ENCODE data around the gene KHDC3L. TPM values are rescaled to one million over a fixed set of nuclear protein-coding genes. Genes with fewer than 3 reads are reported as not detected.

The KHDC3L gene
- total RNA-seq, 1 experiment from 2014 or later, result not detected

DNA sequence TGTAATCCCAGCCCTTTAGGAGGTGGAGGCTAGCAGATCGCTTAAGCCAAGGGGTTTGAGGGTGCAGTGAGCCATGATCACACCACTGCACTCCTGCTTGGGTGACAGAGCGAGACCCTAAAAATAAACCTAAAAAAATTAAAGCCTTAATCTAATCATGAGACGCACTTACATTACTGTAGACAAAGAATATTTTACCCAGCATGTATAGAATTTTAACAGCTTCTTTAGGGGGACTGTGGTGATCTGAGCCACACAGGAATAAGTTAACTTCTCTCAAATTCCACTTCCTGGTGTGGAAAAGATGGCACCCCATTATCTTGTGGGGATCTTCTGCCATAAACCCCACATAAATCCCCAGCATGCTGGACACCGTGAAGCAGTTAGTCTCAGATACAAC is 9.5 kb downstream of the KHDC3L start:
- no peak for TF ChIP-seq CTCF (conservative IDR thresholded peaks at IDR 0.05; ENCODE audit: low read depth, low read length)
- no peak for TF ChIP-seq EZH2phosphoT487 (IDR thresholded peaks at IDR 0.05; ENCODE audit: borderline replicate concordance, low read length)
- TF ChIP-seq EZH2 (IDR thresholded peaks at IDR 0.05; ENCODE audit: low read length, unreplicated experiment), result no peak
- no peak overlapping the region for H3K9ac ChIP-seq (ENCODE audit: low read length)
- H4K20me1 ChIP-seq (ENCODE audit: low read length), result no peaks in the 10 kb centered on the region
- H3K4me1 ChIP-seq (ENCODE audit: insufficient read depth, low read length), result no peaks in the 10 kb centered on the region
- no peak overlapping the region for H3K4me3 ChIP-seq (ENCODE audit: low read length)
- H3K36me3 ChIP-seq (ENCODE audit: low read depth, low read length), result no peaks in the 10 kb centered on the region
- no peaks in the 10 kb centered on the region for H3K9me3 ChIP-seq (ENCODE audit: low read length)
- no TSS peak for BruUV-seq (replicated peaks)
- no peak overlapping the region for H2AFZ ChIP-seq (ENCODE audit: low read length)
- DNase-seq (no peak), ATAC-seq (no peak)
- H3K9me2 ChIP-seq (replicated peaks; ENCODE audit: low read length), result no peaks in the 10 kb centered on the region
- ChIA-PET POLR2A (ENCODE audit: unreplicated experiment) (no interaction called here), CTCF (no interaction called here)
- H3K4me2 ChIP-seq (ENCODE audit: low read length), result no peak overlapping the region
- H3F3A ChIP-seq (ENCODE audit: low read length, unreplicated experiment), result no peaks in the 10 kb centered on the region
- no peaks in the 10 kb centered on the region for H3K79me2 ChIP-seq (ENCODE audit: low read length)
- no peaks in the 10 kb centered on the region for H3K27me3 ChIP-seq (ENCODE audit: low read length)
- intact Hi-C loops (cut with micrococcal nuclease), result no loop called here
- no peak overlapping the region for H3K27ac ChIP-seq (ENCODE audit: low read length)

DNA sequence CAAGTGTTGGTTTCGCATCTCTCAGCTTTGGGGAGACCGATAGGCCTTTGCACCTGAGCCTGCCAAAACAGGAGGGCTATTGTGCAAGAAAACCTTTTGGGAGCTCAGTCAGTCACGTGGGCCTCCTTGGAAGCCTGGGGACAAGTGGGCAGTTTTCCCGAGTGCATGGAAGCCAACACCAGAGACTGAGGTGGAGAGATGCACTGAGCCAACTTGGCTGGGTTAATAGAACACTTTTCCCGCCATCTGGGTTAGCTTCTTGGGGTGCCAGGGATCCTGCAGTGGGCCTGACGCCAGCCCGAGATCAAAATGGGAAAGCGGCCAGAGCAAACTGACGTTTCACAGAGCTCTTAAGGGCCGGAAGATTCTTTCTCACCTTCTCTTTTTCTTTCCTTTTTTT is 10.1 kb downstream of the KHDC3L start:
- Histone ChIP-seq H3K79me2 (ENCODE audit: low read length) (no peaks in the 10 kb centered on the region), H3K9ac (ENCODE audit: low read length) (no peak overlapping the region), H3K27me3 (ENCODE audit: low read length) (no peaks in the 10 kb centered on the region), H4K20me1 (ENCODE audit: low read length) (no peaks in the 10 kb centered on the region), H3K9me2 (replicated peaks; ENCODE audit: low read length) (no peaks in the 10 kb centered on the region), H2AFZ (ENCODE audit: low read length) (no peak overlapping the region), H3K9me3 (ENCODE audit: low read length) (no peaks in the 10 kb centered on the region), H3K36me3 (ENCODE audit: low read depth, low read length) (no peaks in the 10 kb centered on the region), H3K4me3 (ENCODE audit: low read length) (no peak overlapping the region), H3F3A (ENCODE audit: low read length, unreplicated experiment) (no peaks in the 10 kb centered on the region), H3K27ac (ENCODE audit: low read length) (no peak overlapping the region), H3K4me2 (ENCODE audit: low read length) (no peak overlapping the region), H3K4me1 (ENCODE audit: insufficient read depth, low read length) (no peaks in the 10 kb centered on the region)
- ChIA-PET POLR2A (ENCODE audit: unreplicated experiment) (no interaction called here), CTCF (no interaction called here)
- no peak for ATAC-seq
- no peak for DNase-seq
- intact Hi-C loops (cut with micrococcal nuclease), result no loop called here
- no peak for TF ChIP-seq CTCF (conservative IDR thresholded peaks at IDR 0.05; ENCODE audit: low read depth, low read length)
- TF ChIP-seq EZH2 (IDR thresholded peaks at IDR 0.05; ENCODE audit: low read length, unreplicated experiment), result no peak
- no peak for TF ChIP-seq EZH2phosphoT487 (IDR thresholded peaks at IDR 0.05; ENCODE audit: borderline replicate concordance, low read length)
- no TSS peak for BruUV-seq (replicated peaks)

DNA sequence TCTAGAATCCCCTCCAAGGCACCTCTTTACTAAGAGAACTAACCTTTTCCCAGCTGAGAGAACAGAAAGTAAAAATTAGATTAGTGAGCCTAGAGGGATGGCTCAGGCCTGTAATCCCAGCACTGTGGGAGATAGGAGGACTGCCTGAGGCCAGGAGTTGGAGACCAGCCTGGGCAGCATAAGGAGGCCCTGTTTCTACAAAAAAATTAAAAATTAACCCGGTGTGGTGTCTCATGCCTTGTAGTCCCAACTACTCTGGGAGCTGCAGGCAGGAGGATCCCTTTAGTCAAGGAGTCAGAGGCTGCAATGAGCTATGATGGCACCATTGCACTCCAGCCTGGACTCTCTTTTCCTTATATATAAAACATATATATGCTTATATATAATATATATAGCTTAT is 12.8 kb downstream of the KHDC3L start:
- DNase-seq, result no peak
- H3K4me1 ChIP-seq (ENCODE audit: insufficient read depth, low read length), result no peaks in the 10 kb centered on the region
- no peaks in the 10 kb centered on the region for H3K9me3 ChIP-seq (ENCODE audit: low read length)
- no peak overlapping the region for H3K4me2 ChIP-seq (ENCODE audit: low read length)
- ATAC-seq, result no peak
- no peak overlapping the region for H3K27ac ChIP-seq (ENCODE audit: low read length)
- intact Hi-C loops (cut with micrococcal nuclease), result no loop called here
- BruUV-seq (replicated peaks), result no TSS peak
- H4K20me1 ChIP-seq (ENCODE audit: low read length), result no peaks in the 10 kb centered on the region
- no peak overlapping the region for H3K9ac ChIP-seq (ENCODE audit: low read length)
- H3K36me3 ChIP-seq (ENCODE audit: low read depth, low read length), result no peaks in the 10 kb centered on the region
- POLR2A ChIA-PET (ENCODE audit: unreplicated experiment), result no interaction called here
- TF ChIP-seq EZH2 (IDR thresholded peaks at IDR 0.05; ENCODE audit: low read length, unreplicated experiment), result no peak
- TF ChIP-seq CTCF (conservative IDR thresholded peaks at IDR 0.05; ENCODE audit: low read depth, low read length), result no peak
- no peak for TF ChIP-seq EZH2phosphoT487 (IDR thresholded peaks at IDR 0.05; ENCODE audit: borderline replicate concordance, low read length)
- no peak overlapping the region for H3K4me3 ChIP-seq (ENCODE audit: low read length)
- CTCF ChIA-PET, result no interaction called here
- H3F3A ChIP-seq (ENCODE audit: low read length, unreplicated experiment), result no peaks in the 10 kb centered on the region
- no peaks in the 10 kb centered on the region for H3K27me3 ChIP-seq (ENCODE audit: low read length)
- H2AFZ ChIP-seq (ENCODE audit: low read length), result no peak overlapping the region
- no peaks in the 10 kb centered on the region for H3K79me2 ChIP-seq (ENCODE audit: low read length)
- H3K9me2 ChIP-seq (replicated peaks; ENCODE audit: low read length), result no peaks in the 10 kb centered on the region

Data from PC-3 (cell line).